ENCODE results near the gene HOXD11. TPM values are rescaled to one million over a fixed set of nuclear protein-coding genes. Genes with fewer than 3 reads are reported as not detected.

HOXD11 gene
- total RNA-seq, 4 donors from 2014 or later = 0.21 to 1.8 (median 1.2) TPM; not detected in 1

- WGBS, 2 donors = 72 to 74% methylated on average over 27 to 30 of the region's 31 CpGs
- H3K9me3 ChIP-seq = no peaks in the 10 kb centered on the region
- H3K27ac ChIP-seq = no peak overlapping the region
- H3K4me3 ChIP-seq = no peak overlapping the region
- peaks cover 0 to 70% of the 10 kb centered on the region in 2 donors for H3K27me3 ChIP-seq
- H3K36me3 ChIP-seq = peaks cover 0 to 39% (median 0%) of the 10 kb centered on the region in 3 donors
- H3K4me1 ChIP-seq = no peaks in the 10 kb centered on the region
- TF ChIP-seq EP300 (IDR thresholded peaks at IDR 0.05) = no peak
- TF ChIP-seq CTCF (IDR thresholded peaks at IDR 0.05) = no peak
- TF ChIP-seq POLR2A (IDR thresholded peaks at IDR 0.05) = no peak
- DNase-seq (ENCODE audit: low spot score in 2 of 2) = no peak
Observed at GRCh38 chr2:176147800-176148496, 40.9 kb downstream of the HOXD11 start.

- no peak for TF ChIP-seq EP300 (IDR thresholded peaks at IDR 0.05)
- no peak for TF ChIP-seq CTCF (IDR thresholded peaks at IDR 0.05)
- no peak for TF ChIP-seq POLR2A (IDR thresholded peaks at IDR 0.05)
- no peaks in the 10 kb centered on the region for H3K4me1 ChIP-seq
- H3K27ac ChIP-seq = no peak overlapping the region
- H3K9me3 ChIP-seq = no peaks in the 10 kb centered on the region
- WGBS, 2 donors = 81 to 91% methylated on average over 11 of the region's 11 CpGs
- peaks cover 0 to 48% (median 0%) of the 10 kb centered on the region in 3 donors for H3K36me3 ChIP-seq
- H3K27me3 ChIP-seq = peaks cover 0 to 77% of the 10 kb centered on the region in 2 donors
- H3K4me3 ChIP-seq = no peak overlapping the region
- DNase-seq (ENCODE audit: low spot score in 2 of 2) = no peak
Observed at GRCh38 chr2:176148751-176149421, 41.8 kb downstream of the HOXD11 start.

GRCh38 chr2:176149481-176149938 is 42.4 kb downstream of the HOXD11 start:
- Histone ChIP-seq H3K27ac (no peak overlapping the region), H3K4me1 (no peaks in the 10 kb centered on the region), H3K9me3 (no peaks in the 10 kb centered on the region), H3K4me3 (no peak overlapping the region), H3K36me3 (peaks cover 0 to 49% (median 0%) of the 10 kb centered on the region in 3 donors), H3K27me3 (peaks cover 0 to 78% of the 10 kb centered on the region in 2 donors)
- no peak for TF ChIP-seq CTCF (IDR thresholded peaks at IDR 0.05)
- TF ChIP-seq EP300 (IDR thresholded peaks at IDR 0.05) = no peak
- TF ChIP-seq POLR2A (IDR thresholded peaks at IDR 0.05) = no peak
- DNase-seq (ENCODE audit: low spot score in 2 of 2) = no peak
- WGBS, 2 donors = 74 to 85% methylated on average over 22 of the region's 22 CpGs

GRCh38 chr2:176149939-176150583 is 43.0 kb downstream of the HOXD11 start:
- no peak for DNase-seq (ENCODE audit: low spot score in 2 of 2)
- H3K4me3 ChIP-seq = no peak overlapping the region
- peaks cover 0 to 51% (median 0%) of the 10 kb centered on the region in 3 donors for H3K36me3 ChIP-seq
- H3K9me3 ChIP-seq = no peaks in the 10 kb centered on the region
- H3K27ac ChIP-seq = no peak overlapping the region
- no peaks in the 10 kb centered on the region for H3K4me1 ChIP-seq
- peaks cover 0 to 84% of the 10 kb centered on the region in 2 donors for H3K27me3 ChIP-seq
- 81 to 88% methylated on average over 24 of the region's 24 CpGs for WGBS, 2 donors
- TF ChIP-seq EP300 (IDR thresholded peaks at IDR 0.05) (no peak), POLR2A (IDR thresholded peaks at IDR 0.05) (no peak), CTCF (IDR thresholded peaks at IDR 0.05) (no peak)
